Tibial nerve (tissue), 4 donors: Measurements from ENCODE around the gene DAG1. TPM values are rescaled to one million over a fixed set of nuclear protein-coding genes. Genes with fewer than 3 reads are reported as not detected.

Experiments
- DNase-seq, 2 donors: peaks; one replicate each; pipeline ENCODE4 v3.0.0-alpha.2; 2019; ENCODE audit warnings: low spot score in 2 of 2
- H3K27ac ChIP-seq, 4 donors: fragments of 200-600 bp; sonication (generic) in 3 of 4; one replicate each; pipeline ENCODE4 v1.5.1; 2017 to 2019; ENCODE audit warnings: mild to moderate bottlenecking in 1 of 4
- H3K27me3 ChIP-seq, 2 donors: fragments of 200-600 bp; sonication (generic) in 1 of 2; one replicate each; pipeline versions ENCODE4 v1.5.1 to v1.6.0; 2017 to 2019
- H3K36me3 ChIP-seq, 3 donors: fragments of 200-600 bp; sonication (generic); one replicate each; pipeline ENCODE4 v1.5.1; 2018 to 2019
- H3K4me1 ChIP-seq, 4 donors: fragments of 200-600 bp; sonication (generic) in 3 of 4; one replicate each; pipeline ENCODE4 v1.5.1; 2017 to 2019
- H3K4me3 ChIP-seq, 4 donors: fragments of 200-600 bp; sonication (generic) in 3 of 4; one replicate each; pipeline ENCODE4 v1.5.1; 2017 to 2019; ENCODE audit warnings: mild to moderate bottlenecking in 1 of 4, moderate library complexity in 1 of 4
- H3K9me3 ChIP-seq, 4 donors: fragments of 200-600 bp; sonication (generic) in 3 of 4; one replicate each; pipeline ENCODE4 v1.5.1; 2017 to 2019
- EP300 ChIP-seq, 2 donors: sonication (generic); formaldehyde crosslinking; IDR thresholded peaks; one replicate each; pipeline ENCODE4 v1.6.1; 2017; ENCODE audit warnings: antibody characterized with exemption in 2 of 2, mild to moderate bottlenecking in 1 of 2
- POLR2A ChIP-seq, 2 donors: fragments of 450-650 bp; IDR thresholded peaks; one replicate each; pipeline ENCODE4 v1.6.1; 2017; ENCODE audit warnings: antibody characterized with exemption in 2 of 2, mild to moderate bottlenecking in 2 of 2, moderate library complexity in 2 of 2
- WGBS, 2 donors: methylation state at CpG; one replicate each; pipeline ENCODE4 v1.1.5; 2018; 5-methylcytosine and 5-hydroxymethylcytosine counted together
- total RNA-seq, 4 donors: library from RNA; depleted of rRNA; stranded (reverse); fragments of >200 nt; gene quantifications; one replicate each; pipeline ENCODE4 v1.1.0, GENCODE V29; 2016
- TF ChIP-seq, protein P1 (sequence below), 5 experiments: fragments of 200-600 bp in 3 of 5; fragments of 450-650 bp in 2 of 5; sonication (generic) in 3 of 5; IDR thresholded peaks; one replicate each; pipeline ENCODE4 v1.5.1; 2016 to 2019; ENCODE audit warnings: antibody characterized with exemption in 5 of 5, mild to moderate bottlenecking in 3 of 5, moderate library complexity in 2 of 5

Gene DAG1
- total RNA-seq, 4 donors from 2014 or later, result 113 to 142 (median 126) TPM

DNA sequence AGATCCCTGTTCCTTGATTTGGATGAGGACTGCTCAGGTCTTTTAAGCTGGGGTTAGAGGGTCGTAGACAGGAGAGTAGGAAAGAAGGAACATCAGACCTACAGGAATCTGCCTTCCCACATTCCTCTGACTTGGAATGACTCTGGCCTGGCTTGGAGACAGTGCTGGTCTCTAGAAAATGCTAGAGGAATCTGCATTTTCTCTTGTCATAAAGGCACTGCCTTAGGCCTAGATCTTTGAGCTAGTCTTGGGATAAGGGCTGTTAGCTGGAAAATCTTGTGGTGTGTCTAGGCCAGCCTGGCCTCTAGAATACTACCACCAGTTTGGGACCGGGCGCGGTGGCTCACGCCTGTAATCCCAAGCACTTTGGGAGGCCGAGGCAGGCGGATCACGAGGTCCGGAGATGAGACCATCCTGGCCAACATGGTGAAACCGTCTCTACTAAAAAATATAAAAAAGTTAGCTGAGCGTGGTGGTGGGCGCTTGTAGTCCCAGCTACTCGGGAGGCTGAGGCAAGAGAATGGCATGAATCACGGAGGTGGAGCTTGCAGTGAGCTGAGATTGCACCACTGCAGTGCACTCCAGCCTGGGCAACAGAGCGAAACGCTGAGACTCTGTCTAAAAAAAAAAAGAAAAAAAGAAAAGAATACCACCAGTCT is 66.9 kb downstream of the DAG1 start:
- TF ChIP-seq, protein P1, sequence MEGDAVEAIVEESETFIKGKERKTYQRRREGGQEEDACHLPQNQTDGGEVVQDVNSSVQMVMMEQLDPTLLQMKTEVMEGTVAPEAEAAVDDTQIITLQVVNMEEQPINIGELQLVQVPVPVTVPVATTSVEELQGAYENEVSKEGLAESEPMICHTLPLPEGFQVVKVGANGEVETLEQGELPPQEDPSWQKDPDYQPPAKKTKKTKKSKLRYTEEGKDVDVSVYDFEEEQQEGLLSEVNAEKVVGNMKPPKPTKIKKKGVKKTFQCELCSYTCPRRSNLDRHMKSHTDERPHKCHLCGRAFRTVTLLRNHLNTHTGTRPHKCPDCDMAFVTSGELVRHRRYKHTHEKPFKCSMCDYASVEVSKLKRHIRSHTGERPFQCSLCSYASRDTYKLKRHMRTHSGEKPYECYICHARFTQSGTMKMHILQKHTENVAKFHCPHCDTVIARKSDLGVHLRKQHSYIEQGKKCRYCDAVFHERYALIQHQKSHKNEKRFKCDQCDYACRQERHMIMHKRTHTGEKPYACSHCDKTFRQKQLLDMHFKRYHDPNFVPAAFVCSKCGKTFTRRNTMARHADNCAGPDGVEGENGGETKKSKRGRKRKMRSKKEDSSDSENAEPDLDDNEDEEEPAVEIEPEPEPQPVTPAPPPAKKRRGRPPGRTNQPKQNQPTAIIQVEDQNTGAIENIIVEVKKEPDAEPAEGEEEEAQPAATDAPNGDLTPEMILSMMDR (IDR thresholded peaks at IDR 0.05), result no peak
- TF ChIP-seq EP300 (IDR thresholded peaks at IDR 0.05) (no peak), POLR2A (IDR thresholded peaks at IDR 0.05) (no peak)
- H3K27ac ChIP-seq, result peak overlapping the region in 2 of 4 donors; percentile 36 to 71
- no peaks in the 10 kb centered on the region for H3K9me3 ChIP-seq
- H3K27me3 ChIP-seq, result no peaks in the 10 kb centered on the region
- no peak for DNase-seq
- WGBS, 2 donors, result 88 to 91% methylated on average over 16 of the region's 16 CpGs
- H3K4me1 ChIP-seq, result peaks cover 0 to 52% (median 30%) of the 10 kb centered on the region in 4 donors
- no peak overlapping the region for H3K4me3 ChIP-seq
- H3K36me3 ChIP-seq, result peaks cover 0 to 20% (median 11%) of the 10 kb centered on the region in 3 donors

DNA sequence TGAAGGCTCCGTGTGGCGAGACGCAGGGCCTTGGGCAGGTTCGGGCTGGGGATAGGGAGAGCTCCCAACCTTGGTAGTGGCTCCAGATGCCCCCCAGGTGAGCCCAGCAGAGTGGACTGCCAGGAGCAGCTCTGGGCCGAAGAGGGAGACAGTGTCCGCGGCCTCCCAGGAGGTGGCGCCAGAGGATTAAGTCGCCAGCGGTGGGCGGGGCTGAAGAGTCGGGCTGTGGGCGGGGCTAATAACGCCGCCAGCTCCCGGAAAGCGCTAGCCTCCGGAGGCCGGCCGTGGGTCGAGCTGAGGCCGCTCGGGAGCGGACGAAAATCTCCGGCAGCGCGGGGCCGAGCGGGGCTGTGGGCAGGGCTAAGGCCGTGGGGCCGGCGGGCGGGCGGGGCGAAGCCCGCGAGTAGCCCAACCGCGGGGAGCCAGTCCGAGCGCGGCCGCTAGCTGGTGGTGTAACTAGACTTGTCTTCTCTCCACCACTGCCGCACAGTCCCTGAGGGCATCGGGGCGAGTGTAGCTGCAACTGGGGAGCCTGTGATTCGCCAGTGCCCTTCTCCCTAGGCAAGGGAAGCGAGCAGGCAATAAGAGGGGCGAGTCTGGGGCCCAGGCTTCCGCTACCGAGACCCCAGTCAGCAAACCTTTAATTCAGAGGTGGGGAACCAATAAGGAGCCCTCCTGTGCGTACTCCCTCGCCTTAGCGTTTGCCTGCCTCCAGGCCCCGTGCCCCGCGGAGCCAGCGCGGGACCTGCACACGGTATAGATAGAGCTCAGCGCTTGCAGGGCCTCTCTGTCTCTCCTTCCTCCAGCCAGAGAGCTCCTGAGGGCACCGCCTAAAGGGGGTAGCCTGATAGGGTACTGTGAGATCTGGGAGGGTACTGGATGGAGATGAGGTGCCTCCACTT is 69.8 kb downstream of the DAG1 start:
- Histone ChIP-seq H3K27ac (peak overlapping the region; percentile 69 to 90 (median 80)), H3K4me3 (peak overlapping the region; percentile 32 to 59 (median 50)), H3K36me3 (no peaks in the 10 kb centered on the region), H3K9me3 (no peaks in the 10 kb centered on the region), H3K27me3 (no peaks in the 10 kb centered on the region), H3K4me1 (peaks cover 0 to 32% (median 19%) of the 10 kb centered on the region in 4 donors)
- WGBS, 2 donors, result 0 to 2% methylated on average over 28 to 59 of the region's 63 CpGs
- peak; percentile 84 to 91 for DNase-seq
- peak in 1 of 2 donors; percentile 58 for TF ChIP-seq POLR2A (IDR thresholded peaks at IDR 0.05)
- TF ChIP-seq EP300 (IDR thresholded peaks at IDR 0.05), result peak in 1 of 2 donors; percentile 51
- TF ChIP-seq, protein P1 (IDR thresholded peaks at IDR 0.05), result peak; percentile 87 to 96 (median 94)

DNA sequence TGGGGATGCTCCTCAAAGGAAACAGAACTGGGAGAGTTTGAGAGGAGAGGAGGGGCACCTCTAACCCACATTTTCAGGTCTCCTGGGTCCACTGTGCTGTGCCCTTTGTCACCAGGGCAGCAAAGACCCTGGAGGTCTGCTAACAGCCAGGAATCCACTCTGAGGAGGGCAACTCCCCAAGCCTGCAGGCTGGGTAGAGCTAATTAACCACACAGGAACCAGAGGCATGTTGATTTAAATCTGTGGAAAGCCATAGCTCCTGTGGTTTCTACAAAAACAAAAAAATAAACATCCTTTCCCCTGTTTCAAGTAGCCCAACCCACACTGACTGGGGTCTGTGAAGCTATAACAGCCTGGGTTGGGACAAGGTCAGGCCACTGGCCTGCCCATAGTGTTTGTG is 82.0 kb downstream of the DAG1 start:
- Histone ChIP-seq H3K4me3 (no peak overlapping the region), H3K9me3 (no peaks in the 10 kb centered on the region), H3K4me1 (peaks cover 0 to 19% (median 17%) of the 10 kb centered on the region in 4 donors), H3K27ac (no peak overlapping the region), H3K27me3 (no peaks in the 10 kb centered on the region), H3K36me3 (no peaks in the 10 kb centered on the region)
- no peak for DNase-seq
- TF ChIP-seq POLR2A (IDR thresholded peaks at IDR 0.05), result no peak

DNA sequence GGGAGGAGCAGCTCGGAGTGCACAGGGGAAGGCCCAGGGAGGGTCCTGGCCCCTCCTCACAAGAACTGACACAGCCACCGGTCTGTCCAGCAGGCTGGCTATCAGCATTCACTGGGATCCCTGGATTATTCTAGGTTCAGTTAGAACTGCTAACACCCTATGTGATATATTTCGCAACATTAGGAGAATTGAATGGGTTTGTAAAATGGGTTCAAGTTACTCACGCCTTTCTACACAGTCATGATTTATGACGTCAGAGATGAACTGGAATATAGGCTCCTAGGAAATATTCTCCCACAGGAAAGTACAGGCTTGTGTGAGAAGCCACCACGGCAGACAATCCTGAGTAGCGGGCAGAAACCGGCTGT is 83.2 kb downstream of the DAG1 start:
- H3K4me1 ChIP-seq, result peaks cover 0 to 19% (median 17%) of the 10 kb centered on the region in 4 donors
- no peaks in the 10 kb centered on the region for H3K36me3 ChIP-seq
- no peak for DNase-seq
- TF ChIP-seq, protein P1 (IDR thresholded peaks at IDR 0.05), result no peak
- TF ChIP-seq POLR2A (IDR thresholded peaks at IDR 0.05) (no peak), EP300 (IDR thresholded peaks at IDR 0.05) (no peak)
- H3K4me3 ChIP-seq, result peak overlapping the region in 3 of 4 donors; percentile 41 to 80 (median 77)
- 40 to 43% methylated on average over 8 of the region's 8 CpGs for WGBS, 2 donors
- H3K9me3 ChIP-seq, result no peaks in the 10 kb centered on the region
- no peaks in the 10 kb centered on the region for H3K27me3 ChIP-seq
- peak overlapping the region in 2 of 4 donors; percentile 20 to 84 for H3K27ac ChIP-seq

DNA sequence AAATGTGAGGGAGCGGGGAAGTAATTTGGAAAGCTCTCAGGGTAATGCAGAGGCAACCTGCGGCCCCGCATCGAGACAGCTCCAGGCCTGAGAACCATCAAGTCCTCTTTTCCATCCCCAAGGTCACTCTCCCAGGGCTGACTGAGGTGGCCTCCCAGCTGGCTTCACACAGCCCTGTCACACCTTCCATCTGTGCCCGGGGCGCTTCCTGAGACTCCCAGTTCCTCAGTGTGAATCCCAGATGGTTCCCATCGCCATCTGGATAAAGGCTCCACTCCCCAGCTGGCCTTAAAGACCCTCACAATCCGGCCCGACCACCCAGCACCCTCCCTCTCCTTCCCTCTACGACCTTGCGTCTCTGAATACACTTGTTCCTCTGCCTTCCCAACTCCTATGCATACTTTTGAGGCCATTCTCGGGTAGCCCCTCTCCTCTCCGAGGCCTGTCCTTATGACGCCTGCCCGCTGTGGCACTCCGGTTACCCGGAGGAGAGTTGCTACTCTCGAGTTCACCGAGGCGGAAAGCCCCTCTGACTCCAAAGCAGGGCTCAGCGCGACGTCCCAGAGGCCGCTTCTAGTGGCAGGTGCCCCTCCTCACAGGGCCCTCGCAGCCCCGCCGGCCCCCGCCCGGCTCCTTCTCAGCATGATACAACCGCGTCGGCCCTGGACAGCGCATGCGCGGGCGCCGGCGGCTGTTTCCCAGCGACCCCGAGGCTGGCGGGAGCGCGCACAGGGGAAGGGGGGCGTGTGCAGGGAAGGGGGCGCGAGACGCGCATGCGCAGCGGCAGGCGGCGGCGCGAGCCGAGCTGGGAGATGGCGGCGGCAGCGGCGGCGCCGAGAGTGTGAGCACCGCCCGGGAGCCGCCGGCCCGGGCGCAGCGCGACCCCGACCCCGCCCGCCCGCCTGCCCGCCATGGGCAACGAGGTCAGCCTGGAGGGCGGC is 83.9 kb downstream of the DAG1 start, which contains the start of gene BSN:
Gene BSN, plus strand, starts transcription at position 786 of the 941 bp plus-strand sequence. Its CDS starts 126 bp downstream, at position 912.
- H3K36me3 ChIP-seq, result no peaks in the 10 kb centered on the region
- TF ChIP-seq POLR2A (IDR thresholded peaks at IDR 0.05) (no peak), EP300 (IDR thresholded peaks at IDR 0.05) (peak in 1 of 2 donors; percentile 31)
- TF ChIP-seq, protein P1 (IDR thresholded peaks at IDR 0.05), result peak in 2 of 5 experiments; percentile 10 to 16
- WGBS, 2 donors, result 5 to 10% methylated on average over 21 to 51 of the region's 76 CpGs
- no peaks in the 10 kb centered on the region for H3K9me3 ChIP-seq
- peaks cover 0 to 19% (median 17%) of the 10 kb centered on the region in 4 donors for H3K4me1 ChIP-seq
- no peaks in the 10 kb centered on the region for H3K27me3 ChIP-seq
- H3K4me3 ChIP-seq, result peak within 1 kb of the TSS; percentile 41 to 80 (median 69)
- DNase-seq, result peak; percentile 73 to 75
- H3K27ac ChIP-seq, result peak within 1 kb of the TSS in 3 of 4 donors; percentile 36 to 84 (median 68)
